Fibroblast of the conjunctiva (primary cell): ENCODE results near the gene THYN1.
A peak's percentile ranks its signal among the peaks of the same experiment; 100 is the strongest.
"Not testable (repeated sequence)": the region's sequence is repeated elsewhere in the genome, so short reads cannot be mapped to it uniquely, and the experiment has no call there.

Source experiments
- DNase-seq: peaks from one replicate; pipeline ENCODE4 v3.0.0-alpha.2; 2010; ENCODE audit warnings: low read depth

The THYN1 gene

DNA sequence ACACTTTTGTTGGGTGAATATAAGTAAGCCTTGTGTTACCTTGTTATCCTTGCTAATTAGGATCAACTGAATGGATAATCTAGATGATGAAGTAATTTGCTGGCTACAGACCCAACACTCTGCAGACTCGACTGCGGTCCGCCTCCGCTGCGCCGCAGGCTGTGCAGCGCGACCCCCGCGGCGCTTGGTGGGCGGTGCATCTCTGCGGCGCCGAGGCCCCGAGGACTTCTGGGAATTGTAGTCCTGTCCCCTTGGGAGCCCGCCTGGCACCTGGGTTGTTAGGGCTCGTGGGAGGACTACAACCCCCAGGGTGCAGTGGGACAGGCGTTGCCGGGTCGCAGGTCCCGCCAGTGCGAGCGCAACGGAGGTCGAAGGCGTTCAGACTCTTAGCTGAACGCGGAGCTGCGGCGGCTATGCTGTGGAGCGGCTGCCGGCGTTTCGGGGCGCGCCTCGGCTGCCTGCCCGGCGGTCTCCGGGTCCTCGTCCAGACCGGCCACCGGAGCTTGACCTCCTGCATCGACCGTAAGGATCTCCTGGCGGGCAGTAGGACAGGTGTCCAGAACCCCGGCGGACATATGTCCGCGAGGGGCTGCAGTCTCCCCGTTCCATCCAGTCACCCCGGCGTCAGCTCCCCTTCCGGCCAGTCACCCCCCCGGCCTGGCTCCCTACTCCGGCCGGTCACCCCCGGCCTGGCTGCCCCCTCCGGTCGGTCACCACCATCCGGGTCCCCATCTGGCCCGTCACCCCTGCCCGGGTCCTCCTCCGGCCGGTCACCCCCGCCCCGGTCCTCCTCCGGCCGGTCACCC lies at the start of gene THYN1, which contains the start of gene ACAD8:
Gene THYN1 (minus strand): TSS at position 165 of the 806 bp plus-strand sequence. CDS start 470 bp downstream, outside the sequence.
Gene ACAD8 (plus strand): TSS at position 381 of the 806 bp plus-strand sequence. CDS start 33 bp downstream, at position 414.
- peak; percentile 96 for DNase-seq

DNA sequence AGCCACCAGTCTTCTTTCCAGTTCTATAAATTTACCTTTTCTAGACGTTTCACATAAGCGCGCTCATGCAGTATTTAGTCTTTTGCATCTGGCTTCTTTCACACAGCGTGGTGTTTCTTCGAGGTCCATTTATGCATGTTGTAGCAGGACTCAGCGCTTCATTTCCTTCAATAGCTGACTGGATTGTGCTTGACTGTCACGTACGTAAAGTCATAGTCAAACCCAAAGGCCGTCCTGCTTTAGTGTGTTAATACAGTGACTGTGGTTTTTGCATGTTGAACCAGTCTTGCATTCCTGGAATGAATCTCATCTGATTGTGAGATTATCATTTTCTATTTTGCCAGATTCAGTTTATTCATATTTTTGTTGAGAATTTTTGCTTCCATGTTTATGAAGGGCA lies 41.5 kb upstream of the THYN1 start:
- no peak for DNase-seq

DNA sequence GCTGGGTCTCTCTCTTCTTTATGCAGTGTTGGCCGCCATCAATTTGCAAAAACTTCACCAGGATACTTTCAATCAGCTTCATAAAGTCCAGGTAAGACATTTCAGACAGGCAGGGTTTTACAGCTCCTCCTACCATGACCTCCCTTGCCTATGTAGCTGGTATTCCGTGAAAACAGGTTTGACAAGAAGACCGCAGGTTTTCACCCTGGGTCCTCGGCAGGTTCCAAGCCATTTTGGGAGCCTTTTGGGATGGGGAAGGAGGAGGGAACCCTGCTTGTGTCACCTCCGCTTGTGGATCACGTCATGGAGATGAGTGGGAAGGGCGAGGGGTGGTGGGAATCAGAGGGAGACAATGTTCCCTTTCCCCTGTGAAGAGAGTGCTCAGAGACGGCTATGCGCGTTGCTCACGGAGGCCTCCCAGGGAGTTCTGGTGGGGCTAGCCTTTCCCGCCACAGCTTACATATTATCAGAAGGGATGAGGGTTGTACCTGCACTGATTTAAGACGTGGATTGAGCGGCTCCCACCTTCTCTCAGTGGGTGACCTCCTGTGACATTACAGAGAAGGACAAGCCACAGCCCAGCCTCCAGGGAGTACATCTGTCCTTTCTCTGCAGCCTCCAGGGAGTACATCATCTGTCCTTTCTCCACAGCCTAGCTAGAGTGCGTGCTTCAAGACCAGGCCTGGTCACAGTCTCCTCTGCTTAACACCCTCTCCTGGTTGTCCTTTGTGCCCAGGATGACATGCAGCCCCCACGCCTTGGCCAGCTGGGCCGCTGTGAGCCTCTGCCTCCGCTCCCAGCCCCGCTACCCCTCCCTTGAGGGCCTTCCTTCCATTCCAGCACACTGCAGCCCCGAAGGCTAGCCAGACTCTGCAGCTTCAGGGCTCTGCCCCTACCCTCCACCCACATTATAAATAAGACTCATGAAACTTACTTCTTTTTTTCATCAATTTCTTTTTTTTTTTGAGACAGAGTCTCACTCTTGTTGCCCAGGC lies 40.3 kb upstream of the THYN1 start:
- no peak for DNase-seq

DNA sequence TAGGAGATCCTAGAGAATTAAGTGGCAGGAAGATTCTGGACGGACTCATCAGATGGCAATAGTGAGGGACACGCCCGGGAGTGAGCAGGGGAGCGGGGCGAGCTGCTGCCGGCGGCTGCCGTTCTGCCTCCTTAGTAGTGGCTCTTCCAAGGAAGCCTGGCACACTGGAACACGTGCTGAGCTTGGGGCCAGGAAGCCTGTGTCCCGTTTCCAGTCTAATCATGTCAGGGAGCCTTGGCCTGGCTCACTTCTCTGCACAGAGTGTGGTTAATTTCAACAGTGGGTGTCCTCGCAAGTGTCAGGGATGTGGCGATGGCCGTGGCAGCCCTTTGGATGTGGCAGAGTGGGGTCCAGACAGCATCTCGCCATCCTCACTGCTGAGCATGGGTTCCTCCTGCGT lies 39.5 kb upstream of the THYN1 start:
- DNase-seq, result no peak

DNA sequence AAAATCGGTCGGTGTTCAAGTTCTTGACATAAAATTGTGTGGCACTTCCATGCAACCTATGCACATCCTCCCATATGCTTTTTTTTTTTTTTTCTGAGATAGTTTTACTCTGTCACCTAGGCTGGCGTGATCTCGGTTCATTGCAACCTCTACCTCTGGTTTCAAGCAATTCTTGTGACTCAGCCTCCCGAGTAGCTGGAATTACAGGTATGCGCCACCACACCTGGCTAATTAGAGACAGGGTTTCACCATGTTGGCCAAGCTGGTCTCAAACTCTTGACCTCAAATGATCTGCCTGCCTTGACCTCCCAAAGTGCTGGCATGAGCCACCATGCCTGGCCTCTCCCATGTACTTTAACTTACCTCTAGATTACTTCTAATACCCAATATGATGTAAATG lies 38.0 kb upstream of the THYN1 start:
- no peak for DNase-seq

DNA sequence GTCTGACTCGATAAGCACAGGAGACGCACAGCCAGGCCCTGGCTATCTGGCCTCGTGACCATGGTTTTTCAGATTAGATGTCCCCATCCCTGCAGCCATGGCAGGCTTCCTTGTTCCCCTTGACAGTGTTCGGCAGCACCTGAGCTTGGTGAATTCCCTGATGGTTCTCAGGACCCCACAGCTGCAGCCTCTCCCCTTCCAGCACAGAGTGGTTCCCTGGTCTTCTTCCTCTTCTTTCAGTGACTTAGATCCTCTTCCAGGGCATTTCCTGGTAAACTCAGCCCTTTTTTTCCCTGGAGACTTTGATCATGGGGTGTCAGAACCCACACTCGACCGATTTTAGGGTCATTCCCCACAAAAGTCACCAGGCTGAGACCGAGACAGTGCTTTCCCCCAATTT lies 37.5 kb upstream of the THYN1 start:
- DNase-seq, result no peak

DNA sequence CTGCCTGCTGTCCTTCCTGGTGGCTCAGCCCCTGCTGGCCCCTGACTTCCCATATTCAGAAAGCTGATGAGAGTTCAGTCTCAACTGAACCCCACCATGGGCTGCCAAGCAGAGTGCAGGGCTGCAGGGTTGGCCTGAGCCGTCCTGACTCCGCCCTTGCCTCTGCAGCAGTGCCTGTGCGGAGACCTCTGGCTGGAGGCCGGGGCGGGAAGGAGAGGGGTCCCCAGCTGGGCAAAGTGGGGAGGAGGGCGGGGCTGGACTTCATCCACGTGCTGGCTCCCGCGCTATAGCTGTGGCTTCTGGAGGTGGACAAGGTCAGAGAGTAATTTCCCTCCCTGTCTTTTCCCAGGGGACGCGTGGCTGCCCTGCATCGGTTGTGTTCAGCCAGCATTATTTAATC lies 36.6 kb upstream of the THYN1 start:
- DNase-seq, result no peak

DNA sequence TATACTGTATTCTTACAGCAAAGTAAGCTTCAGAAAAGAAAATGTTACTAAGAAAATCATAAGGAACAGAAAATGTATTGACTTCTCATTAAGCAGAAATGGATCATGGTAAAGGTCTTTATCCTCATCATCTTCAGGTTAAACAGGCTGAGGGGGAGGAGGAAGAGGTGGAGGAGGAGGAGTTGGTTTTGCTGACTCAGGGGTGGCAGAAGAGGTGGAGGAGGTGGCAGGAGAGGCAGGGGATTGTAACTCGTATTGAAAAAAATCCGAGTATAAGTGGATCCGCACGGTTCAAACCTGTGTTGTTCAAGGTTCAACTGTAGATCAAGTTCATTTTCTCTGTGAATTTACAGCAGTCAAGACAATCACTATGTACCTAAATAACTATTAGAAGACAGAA lies 36.0 kb upstream of the THYN1 start:
- DNase-seq, result no peak

DNA sequence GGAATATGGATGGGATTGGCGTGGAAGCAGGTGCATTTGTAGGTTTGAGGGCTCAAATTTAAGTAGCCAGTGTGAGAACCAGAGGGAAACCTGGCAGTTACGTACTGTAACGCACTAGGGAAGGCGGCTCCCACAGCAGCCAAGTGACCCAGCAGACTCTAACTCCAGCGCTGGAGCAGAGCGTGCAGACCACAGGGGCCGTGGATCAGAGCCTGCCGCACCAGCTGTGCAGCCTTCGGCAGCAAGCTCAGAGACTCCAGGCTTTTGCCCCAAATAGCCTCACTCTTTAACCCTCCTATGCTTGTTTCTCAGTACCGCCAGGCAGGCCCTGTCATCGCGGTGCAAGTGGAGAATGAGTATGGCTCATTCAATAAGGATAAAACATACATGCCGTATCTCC lies 35.3 kb upstream of the THYN1 start:
- no peak for DNase-seq

DNA sequence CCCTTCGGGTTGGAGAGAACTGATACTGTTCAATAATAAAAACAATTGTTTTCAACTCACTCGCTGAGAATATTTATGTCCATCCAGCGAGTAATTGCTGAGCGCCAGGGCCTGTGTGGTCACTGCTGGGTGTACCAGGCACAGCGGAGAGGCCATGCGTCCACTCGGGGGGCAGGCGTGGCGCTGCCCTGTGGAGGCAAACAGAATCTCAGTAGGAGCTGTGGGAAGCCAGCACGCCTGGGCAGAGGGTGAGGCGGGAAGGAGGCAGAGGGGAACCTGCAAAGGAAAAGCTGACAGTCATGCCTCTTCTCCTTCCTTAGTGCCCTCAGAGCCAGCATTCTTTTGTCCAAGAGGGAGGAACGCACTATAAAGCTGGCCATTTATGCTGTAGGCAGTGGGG lies 34.4 kb upstream of the THYN1 start:
- DNase-seq, result no peak

DNA sequence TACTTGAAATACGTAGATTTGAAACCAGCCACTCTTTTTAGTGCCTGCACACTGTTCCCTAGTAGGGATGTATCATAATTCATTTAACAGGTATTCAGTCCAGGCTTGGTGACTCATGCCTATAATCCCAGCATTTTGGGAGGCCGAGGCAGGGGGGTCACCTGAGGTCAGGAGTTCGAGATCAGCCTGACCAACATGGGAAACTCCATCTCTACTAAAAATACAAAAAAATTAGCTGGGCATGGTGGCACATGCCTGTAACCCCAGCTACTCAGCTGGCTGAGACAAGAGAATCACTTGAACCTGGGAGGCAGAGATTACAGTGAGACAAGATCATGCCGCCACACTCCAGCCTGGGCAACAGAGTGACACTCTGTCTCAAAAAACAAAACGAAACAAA lies 31.2 kb upstream of the THYN1 start:
- DNase-seq, result not testable (repeated sequence)

DNA sequence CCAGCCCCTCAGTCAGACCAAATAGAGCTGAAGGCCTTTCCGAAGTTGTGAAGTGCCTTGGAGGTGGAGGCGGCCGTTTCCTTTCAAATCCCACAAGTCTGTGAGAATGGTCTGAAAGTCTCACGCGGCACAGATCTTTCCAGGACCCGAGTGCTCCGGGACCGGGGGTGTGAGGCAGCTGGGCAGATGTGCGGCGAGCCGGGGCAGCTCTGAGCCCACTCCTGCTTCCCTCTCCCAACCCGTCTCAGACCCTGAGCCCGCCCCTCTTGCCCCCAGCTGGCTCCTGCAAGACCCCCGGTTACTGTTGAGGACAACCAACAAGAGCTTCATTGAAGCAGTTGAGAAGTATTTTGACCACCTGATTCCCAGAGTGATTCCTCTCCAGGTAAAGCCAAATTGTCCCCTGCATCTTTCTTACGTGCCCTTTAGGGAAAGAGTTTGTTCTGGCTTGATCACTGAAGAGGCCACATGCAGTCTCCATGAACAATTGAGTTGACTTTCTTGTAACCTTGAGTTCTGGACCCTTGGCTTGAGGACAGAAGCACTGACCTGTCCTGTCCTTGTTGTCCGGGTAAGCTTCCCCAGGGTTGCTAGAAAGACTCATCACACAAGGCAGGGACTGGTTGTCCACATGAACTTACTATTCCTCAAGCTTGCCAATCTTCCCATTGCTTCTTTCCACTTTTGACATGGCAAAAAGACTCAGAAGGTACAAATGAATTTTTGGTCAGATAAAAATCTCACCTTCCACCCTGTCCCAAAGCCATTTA lies 30.5 kb upstream of the THYN1 start:
- DNase-seq, result no peak

DNA sequence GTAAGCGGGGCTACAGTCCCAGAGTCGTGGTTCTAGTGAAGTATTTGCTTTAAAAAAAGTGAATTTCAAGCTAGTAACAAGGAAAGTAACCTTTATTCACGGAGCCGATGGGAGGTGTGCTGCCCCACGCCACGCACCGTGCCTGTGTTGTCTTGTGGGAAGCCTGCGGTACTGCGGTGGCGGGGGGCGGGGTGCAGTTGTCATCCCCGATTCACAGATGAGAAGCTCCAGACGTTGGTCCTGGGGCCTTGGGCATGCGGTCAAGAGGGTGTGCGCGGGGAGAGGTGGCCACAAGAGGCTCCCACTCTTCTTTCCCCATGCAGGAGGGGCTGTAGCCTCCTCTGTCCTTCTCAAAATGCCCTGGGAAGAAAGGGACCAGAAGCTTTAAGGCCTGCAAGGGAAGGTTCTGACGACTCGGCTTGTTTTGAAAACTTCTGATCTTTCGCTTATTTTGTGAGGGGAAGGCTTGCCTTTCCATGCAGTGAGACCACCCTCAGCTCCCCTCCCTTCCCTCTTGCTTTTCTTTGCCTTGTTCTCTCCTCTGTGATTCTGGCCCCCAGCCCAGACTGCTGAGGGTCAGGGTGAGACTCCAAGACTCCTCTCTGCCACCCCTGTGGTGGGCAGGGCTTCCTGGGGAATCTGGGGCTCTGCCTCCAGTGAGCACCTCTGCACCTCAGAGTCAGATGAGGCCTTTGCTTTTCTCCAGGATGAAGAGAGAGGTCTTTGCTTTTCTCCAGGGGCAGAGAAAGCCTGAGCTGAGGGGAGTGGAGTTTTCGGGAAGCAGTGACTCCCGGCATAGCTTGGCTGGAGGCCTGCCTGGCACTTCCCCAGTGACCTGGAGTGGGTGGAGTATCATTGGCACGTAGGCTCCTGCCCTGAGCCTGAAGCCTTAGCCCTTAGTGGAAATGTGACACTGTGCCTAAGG lies 29.2 kb upstream of the THYN1 start:
- DNase-seq, result no peak

DNA sequence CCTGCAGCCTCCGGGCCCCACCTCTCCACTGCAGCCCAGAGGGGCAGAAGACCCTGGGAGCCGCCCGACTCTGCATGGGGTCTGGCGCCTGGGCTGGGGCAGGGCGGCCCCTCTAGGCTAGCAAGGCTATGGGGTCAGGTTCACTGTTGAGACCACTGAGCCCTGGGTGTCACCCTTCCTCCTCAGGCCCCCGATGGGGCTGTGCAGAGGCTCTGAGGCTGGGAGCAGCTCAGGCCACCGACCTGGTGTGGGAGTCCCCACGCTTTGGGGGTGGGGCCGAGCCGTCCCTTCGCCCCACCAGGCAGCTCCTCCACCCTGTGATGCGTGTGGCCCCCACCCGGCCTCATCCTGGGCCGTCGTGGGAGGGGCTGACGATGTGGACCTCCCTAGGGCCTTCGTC lies 28.5 kb upstream of the THYN1 start:
- DNase-seq, result not testable (repeated sequence)

DNA sequence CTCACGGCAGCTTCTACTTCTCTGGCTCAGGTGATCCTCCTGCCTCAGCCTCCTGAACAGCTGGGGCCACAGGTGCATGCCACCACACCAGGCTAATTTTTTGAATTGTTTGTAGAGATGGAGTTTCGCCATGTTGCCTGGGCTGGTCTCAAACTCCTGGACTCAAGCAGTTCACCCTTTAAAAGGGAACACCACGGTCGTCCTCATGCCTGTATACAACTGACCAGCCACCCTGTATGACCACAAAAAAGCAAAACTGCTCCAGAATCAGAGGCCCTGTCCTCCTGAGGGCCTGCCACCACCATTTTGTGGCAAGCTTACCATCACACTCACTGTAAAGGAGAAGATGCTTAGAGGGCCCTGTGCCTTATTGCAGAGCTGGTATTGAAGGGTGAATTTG lies 25.2 kb upstream of the THYN1 start:
- no peak for DNase-seq

DNA sequence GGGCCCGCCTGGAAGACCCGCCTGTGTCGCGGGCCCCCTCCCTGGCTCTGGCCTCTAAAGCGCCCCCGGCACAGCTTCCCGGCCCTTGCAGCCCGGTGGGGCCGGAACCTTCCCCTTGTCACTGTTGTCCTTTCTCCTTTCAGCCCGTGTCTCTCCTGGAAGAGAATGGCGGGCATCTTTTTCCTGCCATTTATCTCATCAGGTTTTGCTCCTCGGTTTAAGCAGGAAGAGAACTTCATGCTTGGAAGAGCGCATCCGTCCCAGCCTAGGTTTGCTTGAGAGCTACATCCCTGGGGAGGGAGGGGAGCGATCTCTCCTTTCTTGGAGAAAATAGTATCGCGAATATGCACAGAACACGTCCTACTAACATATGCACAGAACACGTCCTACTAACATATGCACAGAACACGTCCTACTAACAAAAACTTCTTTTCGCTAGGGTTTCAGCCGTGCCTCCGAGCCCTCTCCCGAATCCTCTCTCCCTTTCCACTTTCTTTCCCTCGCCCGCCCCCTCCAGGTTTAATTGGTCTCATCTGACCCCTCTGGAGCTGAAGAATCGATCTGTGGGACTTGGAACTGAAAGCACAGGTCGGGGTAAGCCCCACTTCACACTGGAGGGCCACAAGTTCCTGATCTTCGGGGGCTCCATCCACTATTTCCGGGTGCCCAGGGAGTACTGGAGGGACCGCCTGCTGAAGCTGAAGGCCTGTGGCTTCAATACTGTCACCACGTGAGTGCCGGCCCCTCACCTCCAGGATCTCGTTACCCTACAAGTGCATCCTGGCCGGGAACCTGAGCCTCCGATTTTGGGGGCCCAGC lies 24.2 kb upstream of the THYN1 start:
- DNase-seq, result no peak

DNA sequence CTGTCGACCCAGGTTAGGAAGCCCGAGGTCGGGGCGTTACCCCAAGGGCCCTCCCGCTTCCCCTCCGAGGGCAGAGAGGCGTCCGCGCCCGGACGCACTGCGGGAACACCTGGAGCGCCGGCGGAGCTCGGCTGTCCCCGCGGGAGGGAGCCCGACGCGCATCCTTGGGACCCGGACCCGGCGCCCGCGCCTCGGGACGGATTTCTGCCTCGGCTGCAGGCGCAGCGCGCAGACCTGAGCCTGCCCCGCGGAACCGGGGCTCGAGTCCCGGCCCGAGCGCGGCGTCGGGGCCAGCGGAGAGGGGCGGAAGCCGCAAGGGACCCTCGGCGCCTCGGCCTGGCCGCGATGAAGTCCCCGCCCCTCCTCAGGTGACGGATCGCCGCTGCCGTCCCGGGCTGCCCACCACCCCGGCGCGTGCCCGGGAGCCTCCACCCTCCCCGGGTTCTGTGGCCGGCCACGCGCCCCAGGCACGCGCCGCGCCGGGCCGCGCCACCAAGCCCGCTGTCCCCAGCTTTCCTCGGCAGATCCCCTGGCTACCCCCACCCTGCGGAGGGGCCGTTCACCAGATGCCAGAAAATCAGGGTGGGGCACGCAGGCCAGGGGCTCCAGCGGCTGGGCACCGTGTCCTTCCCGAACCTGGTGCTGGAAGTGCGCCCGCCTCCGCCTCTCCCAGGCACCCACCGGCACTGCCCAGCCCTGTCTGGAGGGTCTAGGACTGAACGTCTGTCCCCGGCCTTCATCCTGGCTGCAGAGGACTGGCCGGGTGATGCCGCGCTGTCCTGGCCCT lies 23.4 kb upstream of the THYN1 start:
- DNase-seq, result no peak

DNA sequence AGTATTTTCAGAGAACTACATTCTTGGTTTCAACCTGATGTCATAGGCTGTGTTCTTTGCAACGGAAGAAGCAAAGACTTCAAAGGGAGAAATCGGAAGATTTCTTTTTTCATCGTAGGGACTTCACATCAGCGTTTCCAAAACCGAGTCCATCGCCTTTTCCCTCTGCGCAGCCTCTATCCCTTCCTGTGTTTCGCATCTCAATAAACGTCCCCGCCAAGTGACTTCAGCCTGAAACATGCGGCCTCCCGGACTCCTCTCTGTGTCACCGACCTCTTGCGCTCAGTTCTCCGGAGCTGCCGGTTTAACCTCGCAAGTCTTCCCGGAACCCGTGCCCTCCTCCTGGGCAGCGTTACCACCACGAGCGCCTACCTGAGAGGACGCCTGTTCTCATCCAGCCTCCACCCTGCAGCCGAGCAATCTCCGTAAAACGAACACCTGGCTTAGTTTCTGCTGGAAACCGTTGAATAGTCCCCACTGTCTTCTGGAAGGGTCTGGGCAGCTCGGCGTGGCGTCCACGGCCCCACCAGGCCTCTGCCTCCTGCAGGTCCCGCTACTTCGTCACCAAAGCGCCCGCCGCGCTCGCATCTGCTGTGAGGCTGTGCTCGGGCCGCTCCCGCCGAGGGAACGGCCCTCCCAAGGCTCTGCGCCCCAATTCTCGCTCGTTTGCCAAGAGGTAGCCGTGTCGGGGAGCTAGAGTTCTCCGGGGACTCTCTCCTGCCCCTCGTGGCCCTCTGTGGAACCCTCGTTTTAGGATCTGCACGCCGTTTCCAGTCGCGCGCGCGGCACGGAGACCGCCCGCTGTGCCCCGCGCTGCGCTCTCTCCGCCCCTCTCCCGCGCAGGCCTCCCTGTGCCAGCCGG lies 22.6 kb upstream of the THYN1 start, which contains the start of gene GLB1L3:
Gene GLB1L3 (plus strand): TSS at position 846 of the 862 bp plus-strand sequence. CDS start 362 bp downstream, outside the sequence.
- no peak for DNase-seq
